A673 (cell line): ENCODE data around the gene TAL1.
A peak's percentile ranks its signal among the peaks of the same experiment; 100 is the strongest.

Source experiments
- EZH2 ChIP-seq: fragments of 200-600 bp; sonication (generic); IDR thresholded peaks from 2 replicates; pipeline ENCODE4 v1.6.1; 2017; ENCODE audit warnings: borderline replicate concordance, low read depth, mild to moderate bottlenecking, mixed read lengths, antibody characterized with exemption, low read length; ENCODE audit not compliant: poor library complexity, severe bottlenecking
- TF ChIP-seq, protein P1 (sequence below): fragments of 300-800, 200-600 bp; sonication (generic); conservative IDR thresholded peaks from 2 replicates; pipeline ENCODE4 v1.5.1; 2017; ENCODE audit warnings: low read depth, mild to moderate bottlenecking, antibody characterized with exemption, low read length, moderate library complexity, mixed read lengths

DNA sequence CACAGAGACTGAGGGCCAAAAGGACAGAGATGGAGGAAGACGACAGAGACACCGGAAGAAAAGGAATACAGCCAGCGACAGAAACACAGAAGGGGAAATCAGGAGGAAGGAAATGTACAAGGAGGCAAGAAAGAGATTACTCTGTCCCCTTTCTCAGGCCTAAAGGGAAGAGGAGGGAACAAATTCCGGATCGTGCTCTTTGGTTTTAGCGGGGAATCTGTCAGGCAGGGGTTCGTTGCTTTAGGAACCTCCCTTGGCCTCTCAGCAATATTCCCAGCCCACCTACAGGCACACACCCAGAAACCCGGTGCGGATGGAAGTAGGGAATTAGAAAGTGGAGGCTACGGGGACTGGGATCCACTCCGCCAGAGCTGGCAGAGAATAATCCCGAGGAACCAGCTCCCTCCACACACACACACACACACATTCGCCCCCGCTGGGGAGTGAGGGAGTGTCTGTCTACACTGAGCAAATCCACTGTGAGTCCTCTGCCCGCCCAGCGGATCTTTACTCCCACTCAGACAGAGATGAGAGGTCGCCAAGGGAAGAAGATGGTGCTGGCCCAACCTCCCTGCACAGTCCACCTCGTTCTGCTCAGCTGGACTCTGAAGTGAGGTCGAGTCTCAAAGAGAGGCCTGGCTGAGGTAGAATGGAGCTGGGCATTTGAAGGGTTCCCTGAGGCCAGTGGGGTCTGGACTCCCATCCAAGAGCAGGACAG lies 5.7 kb downstream of the TAL1 start:
- TF ChIP-seq, protein P1, sequence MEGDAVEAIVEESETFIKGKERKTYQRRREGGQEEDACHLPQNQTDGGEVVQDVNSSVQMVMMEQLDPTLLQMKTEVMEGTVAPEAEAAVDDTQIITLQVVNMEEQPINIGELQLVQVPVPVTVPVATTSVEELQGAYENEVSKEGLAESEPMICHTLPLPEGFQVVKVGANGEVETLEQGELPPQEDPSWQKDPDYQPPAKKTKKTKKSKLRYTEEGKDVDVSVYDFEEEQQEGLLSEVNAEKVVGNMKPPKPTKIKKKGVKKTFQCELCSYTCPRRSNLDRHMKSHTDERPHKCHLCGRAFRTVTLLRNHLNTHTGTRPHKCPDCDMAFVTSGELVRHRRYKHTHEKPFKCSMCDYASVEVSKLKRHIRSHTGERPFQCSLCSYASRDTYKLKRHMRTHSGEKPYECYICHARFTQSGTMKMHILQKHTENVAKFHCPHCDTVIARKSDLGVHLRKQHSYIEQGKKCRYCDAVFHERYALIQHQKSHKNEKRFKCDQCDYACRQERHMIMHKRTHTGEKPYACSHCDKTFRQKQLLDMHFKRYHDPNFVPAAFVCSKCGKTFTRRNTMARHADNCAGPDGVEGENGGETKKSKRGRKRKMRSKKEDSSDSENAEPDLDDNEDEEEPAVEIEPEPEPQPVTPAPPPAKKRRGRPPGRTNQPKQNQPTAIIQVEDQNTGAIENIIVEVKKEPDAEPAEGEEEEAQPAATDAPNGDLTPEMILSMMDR = no peak
- TF ChIP-seq EZH2 = peak; percentile 35
